T-helper 22 cell (primary cell): ENCODE data around the gene MMS22L.
"Not testable (repeated sequence)": the region's sequence is repeated elsewhere in the genome, so short reads cannot be mapped to it uniquely, and the experiment has no call there.

Experiments used
- DNase-seq: peaks from one replicate; pipeline ENCODE4 v3.0.0-alpha.2; 2020; ENCODE audit warnings: low read depth

Gene MMS22L

DNA sequence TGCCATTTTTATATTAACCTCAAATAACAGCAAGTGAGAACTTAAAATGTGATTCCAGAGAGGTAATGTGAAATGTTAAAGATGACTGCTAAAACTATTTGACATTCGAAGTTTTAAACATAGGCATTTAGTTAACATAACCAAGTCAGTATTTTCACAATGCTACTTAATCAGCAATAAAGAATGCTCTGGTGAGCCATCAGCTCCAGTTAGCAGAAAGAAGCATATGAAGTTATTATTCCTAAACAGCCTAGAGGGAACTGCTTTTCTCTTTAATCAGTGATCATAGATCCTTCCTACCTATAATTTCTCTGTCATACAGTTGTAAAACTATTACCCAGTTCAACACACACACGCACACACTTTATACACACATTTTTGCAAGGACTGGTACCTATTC is 60.1 kb downstream of the MMS22L start:
- DNase-seq: no peak

DNA sequence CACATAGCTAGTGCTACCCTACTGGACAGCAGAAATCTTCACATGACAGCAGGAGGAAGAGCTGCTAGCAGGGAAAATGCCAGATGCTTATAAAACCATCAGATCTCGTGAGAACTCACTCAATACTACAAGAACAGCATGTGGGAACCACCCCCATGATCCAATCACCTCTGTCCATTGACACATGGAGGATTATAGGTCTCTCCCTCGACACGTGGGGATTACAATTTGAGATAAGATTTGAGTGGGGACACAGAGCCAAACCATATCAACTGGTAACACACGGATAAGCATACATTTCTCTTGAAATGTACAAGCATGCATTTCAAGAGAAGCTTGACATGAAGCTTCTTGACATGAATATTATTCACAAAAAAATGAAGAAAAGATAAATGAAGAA is 64.1 kb downstream of the MMS22L start:
- no peak for DNase-seq

GRCh38 chr6:97215157-97215769 is 67.8 kb downstream of the MMS22L start:
- DNase-seq: no peak

- DNase-seq: no peak
Observed at GRCh38 chr6:97214671-97215070, 68.3 kb downstream of the MMS22L start.

DNA sequence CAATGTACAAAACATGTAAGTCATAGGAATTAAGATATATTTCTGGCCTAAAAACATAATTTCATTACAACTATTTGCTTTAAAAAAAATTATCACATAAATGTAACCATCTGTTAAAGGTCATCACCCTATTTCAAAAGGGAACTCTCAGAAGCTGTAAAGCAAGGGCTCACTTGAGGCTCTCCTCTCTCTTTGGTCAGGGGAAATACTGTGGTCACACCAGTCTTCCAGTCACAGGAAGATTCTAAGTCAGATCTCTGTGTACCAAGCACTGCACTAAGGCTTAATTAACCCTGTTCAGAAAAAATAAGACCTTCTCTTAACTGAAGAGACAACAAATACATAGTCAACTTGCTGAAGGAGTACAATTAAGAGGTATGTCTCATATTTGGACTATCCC is 75.6 kb downstream of the MMS22L start:
- DNase-seq: no peak

GRCh38 chr6:97205966-97206365 is 77.0 kb downstream of the MMS22L start:
- no peak for DNase-seq

GRCh38 chr6:97203343-97203742 is 79.7 kb downstream of the MMS22L start:
- DNase-seq: no peak

- DNase-seq: no peak
Observed at GRCh38 chr6:97198046-97198565, 84.9 kb downstream of the MMS22L start.

- DNase-seq: no peak
Observed at GRCh38 chr6:97195117-97195516, 87.9 kb downstream of the MMS22L start.

- no peak for DNase-seq
Observed at GRCh38 chr6:97189767-97190166, 93.2 kb downstream of the MMS22L start.

DNA sequence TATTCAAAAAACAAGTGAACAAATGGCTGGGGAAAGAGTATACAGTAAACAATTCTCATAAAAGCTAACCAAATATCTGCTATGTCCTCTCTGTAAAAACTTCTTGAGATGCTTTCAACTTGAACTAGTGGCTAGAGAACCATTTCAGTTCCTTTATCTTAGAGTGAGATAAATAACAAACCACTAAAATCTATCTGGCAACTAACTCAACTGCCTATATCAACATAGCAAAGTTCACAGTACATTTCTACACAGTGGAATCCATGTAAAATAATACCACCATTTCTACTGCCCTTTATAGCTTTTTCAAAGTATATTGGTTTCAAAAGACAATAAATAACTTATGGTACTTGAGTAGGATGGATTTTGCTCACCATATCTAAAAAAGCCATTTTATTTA is 95.1 kb downstream of the MMS22L start:
- no peak for DNase-seq

GRCh38 chr6:97186416-97186999 is 96.5 kb downstream of the MMS22L start:
- DNase-seq: peak; percentile 16

GRCh38 chr6:97177905-97178304 is 105.1 kb downstream of the MMS22L start:
- no peak for DNase-seq

DNA sequence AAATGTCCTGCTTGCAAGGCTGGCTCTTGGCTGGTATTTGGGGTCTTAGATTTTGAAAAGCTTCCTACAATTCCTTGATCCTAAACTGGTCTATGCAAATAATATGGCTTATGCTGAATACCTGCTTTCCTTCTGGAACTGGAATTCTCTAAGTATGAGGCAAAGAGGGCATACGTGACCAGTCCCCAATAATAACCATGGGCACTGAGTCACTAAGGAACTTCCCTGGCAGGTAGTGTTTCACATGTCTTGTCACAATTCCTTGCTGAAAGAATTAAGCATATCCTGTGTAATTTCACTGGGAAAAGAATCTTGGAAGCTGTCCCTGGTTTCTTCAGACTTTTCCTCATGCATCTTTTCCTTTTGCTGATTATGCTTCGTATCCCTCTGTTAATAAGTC is 106.5 kb downstream of the MMS22L start:
- DNase-seq: no peak

DNA sequence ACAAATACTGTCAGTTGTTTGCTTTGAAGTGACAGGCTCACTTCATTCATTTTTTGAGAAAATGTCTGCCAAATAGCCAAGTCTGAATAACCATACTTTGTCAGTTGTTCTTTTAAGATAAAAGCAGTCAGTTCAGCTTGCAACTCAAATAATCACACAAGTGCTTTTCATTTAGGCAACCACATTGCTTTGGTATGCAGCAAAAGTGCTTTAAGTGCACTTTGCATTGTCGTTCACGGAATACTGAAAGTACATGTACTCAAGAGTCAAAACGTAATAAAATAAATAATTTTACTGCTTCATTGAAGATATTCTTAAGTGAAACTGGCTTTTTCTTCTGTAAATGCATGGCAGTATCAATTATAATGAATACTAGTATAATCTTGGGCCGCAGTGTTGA is 107.2 kb downstream of the MMS22L start:
- DNase-seq: no peak

- DNase-seq: no peak
Observed at GRCh38 chr6:97174471-97174870, 108.5 kb downstream of the MMS22L start.

- no peak for DNase-seq
Observed at GRCh38 chr6:97160280-97160679, 122.7 kb downstream of the MMS22L start.

DNA sequence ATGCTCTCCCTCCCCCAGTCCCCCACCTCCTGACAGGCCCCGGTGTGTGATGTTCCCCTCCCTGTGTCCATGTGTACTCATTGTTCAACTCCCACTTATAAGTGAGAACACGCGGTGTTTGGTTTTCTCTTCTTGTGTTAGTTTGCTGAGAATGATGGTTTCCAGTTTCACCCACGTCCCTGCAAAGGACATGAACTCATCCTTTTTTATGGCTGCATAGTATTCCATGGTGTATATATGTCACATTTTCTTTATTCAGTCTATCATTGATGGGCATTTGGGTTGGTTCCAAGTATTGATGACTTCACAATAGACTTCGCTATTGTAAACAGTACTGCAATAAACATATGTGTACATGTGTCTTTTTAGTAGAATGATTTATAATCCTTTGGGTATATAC is 127.6 kb downstream of the MMS22L start:
- not testable (repeated sequence) for DNase-seq

DNA sequence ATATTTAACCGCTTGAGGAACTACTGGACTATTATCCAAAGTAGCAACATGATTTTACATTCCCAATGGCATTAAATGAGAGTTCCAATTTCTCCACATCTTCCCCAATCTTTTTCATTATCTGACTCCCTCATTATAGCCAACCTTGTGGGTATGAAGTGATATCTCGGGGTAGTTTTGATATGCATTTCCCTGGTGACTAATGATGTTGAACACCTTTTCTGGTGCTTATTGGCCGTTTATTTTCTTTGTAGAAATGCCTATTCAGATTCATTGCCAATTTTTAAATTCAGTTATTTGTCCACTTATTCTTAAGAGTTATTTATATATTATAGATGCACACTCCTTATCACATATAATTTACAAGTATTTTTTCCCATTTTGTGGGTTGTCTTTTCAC is 129.0 kb downstream of the MMS22L start:
- DNase-seq: no peak

DNA sequence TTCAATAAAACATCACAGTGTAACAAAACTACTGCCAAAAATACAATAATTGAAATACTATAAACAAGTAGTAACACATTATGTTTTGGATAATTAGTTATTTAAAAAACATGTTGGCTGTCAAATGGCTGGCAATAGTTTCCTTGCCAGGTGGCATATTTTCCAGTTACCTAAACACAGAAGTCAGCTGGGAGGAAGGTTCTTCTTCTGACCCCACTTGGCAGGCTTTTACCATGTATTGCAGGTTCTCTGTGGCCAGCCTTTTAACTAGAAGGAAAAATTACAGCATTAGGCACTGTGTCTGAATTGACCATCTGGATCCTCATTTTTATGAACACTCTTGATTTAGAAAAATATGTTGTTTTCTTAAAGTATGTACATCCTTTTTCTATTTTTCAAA is 131.4 kb downstream of the MMS22L start:
- no peak for DNase-seq

DNA sequence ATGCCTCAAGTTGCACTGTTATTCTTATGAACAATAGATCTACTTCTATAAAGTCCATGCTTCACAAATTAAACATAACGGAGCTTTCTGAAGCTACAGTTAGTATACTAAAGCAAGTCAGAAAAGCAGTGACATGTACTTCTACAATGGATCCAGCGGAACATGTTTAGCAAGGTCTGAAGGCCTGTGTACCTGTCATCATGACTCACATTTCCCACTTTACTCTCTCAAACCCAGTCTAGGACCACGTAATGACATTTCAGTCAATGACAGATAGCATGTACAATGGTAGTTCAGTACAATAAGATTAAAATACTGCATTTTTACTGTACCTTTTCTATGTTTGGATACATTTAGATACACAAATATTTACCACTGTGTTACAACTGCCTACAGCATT is 132.1 kb downstream of the MMS22L start:
- no peak for DNase-seq

GRCh38 chr6:97147421-97147820 is 135.6 kb downstream of the MMS22L start:
- no peak for DNase-seq

DNA sequence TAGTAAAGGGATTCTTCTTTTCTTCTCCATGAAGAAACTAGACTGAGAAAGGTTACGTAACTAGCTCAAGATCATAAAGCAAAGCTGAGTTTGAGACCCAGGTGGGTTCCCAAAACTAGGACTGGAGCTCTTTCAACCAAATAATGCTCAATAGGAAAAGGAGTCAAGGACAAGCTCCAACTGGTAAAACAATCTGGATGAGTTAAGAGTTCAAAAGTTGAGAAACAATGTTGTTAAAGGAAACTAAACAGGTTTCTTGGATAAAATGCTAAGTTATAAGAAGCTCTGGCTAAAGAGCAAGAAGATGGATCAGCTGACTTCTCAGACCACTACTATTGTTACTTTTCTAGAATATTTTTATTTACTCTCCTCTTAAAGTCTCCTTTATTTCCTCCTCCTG is 137.3 kb downstream of the MMS22L start:
- no peak for DNase-seq

DNA sequence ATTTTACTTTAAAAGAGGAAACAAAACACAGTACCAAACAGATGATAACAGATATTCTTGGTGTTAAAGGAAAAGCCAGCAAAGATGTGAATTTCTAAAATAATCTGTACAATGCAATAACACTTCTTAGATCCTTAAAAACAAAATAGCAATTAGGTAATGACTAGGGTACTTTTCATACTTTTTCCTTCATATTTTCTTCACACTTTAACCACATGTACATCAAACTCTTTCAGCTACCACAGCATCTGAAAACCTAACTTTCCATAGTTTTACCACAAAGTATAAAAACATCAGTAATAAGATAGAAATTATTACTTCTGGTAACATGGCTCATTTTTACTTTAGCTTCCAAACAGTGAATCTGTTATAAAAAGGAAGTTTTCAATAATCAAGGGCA is 141.3 kb downstream of the MMS22L start:
- no peak for DNase-seq
